Stimulated activated naive B cell treated with anti-CD40 and anti-IgM and Interleukin-4, amounts not matched to agents 10 μg/mL and 1 μg/mL and 100 μg/mL, for 72 hours (primary cell): ENCODE measurements around the gene IKBKE.

Experiments used
- ATAC-seq, 2 donors: fragments of 150-1000 bp; cut with Tn5 transposase; replicated peaks; 2 replicates each; pipeline ENCODE4 v1.10.0; 2021; ENCODE audit warnings: moderate library complexity in 1 of 2
- DNase-seq: peaks from one replicate; pipeline ENCODE4 v3.0.0; 2021
- H3K27ac Mint-ChIP-seq: one replicate; pipeline ENCODE4 v1.8.0; 2022; ENCODE audit warnings: mild to moderate bottlenecking, mixed read lengths
- H3K27me3 Mint-ChIP-seq, 2 donors: one replicate each; pipeline ENCODE4 v1.8.0; 2022; ENCODE audit warnings: mixed read lengths in 2 of 2
- H3K36me3 Mint-ChIP-seq, 2 donors: one replicate each; pipeline ENCODE4 v1.8.0; 2022; ENCODE audit warnings: mixed read lengths in 2 of 2, mild to moderate bottlenecking in 1 of 2
- H3K4me1 Mint-ChIP-seq, 2 donors: one replicate each; pipeline ENCODE4 v1.8.0; 2022; ENCODE audit warnings: mixed read lengths in 2 of 2, mild to moderate bottlenecking in 1 of 2
- H3K4me3 Mint-ChIP-seq, 2 donors: one replicate each; pipeline ENCODE4 v1.8.0; 2022; ENCODE audit warnings: mild to moderate bottlenecking in 2 of 2, mixed read lengths in 2 of 2, moderate library complexity in 1 of 2
- H3K9me3 Mint-ChIP-seq, 2 donors: one replicate each; pipeline ENCODE4 v1.8.0; 2022; ENCODE audit warnings: mixed read lengths in 2 of 2, mild to moderate bottlenecking in 1 of 2

The IKBKE gene

GRCh38 chr1:206487970-206488369 is 17.7 kb downstream of the IKBKE start:
- no peak for ATAC-seq
- Mint-ChIP-seq H3K4me3 (no peak overlapping the region), H3K36me3 (peaks cover 53 to 70% of the 10 kb centered on the region in 2 donors), H3K27ac (no peak overlapping the region), H3K27me3 (no peaks in the 10 kb centered on the region), H3K9me3 (no peaks in the 10 kb centered on the region), H3K4me1 (peaks cover 15 to 16% of the 10 kb centered on the region in 2 donors)
- DNase-seq, result no peak

GRCh38 chr1:206488466-206488865 is 18.2 kb downstream of the IKBKE start:
- Mint-ChIP-seq H3K27ac (no peak overlapping the region), H3K36me3 (peaks cover 52 to 70% of the 10 kb centered on the region in 2 donors), H3K4me3 (no peak overlapping the region), H3K27me3 (no peaks in the 10 kb centered on the region), H3K4me1 (peaks cover 17 to 18% of the 10 kb centered on the region in 2 donors), H3K9me3 (no peaks in the 10 kb centered on the region)
- DNase-seq, result no peak
- no peak for ATAC-seq

- peak; percentile 84 to 85 for ATAC-seq
- H3K4me1 Mint-ChIP-seq, result peaks cover 23 to 34% of the 10 kb centered on the region in 2 donors
- peaks cover 56 to 68% of the 10 kb centered on the region in 2 donors for H3K36me3 Mint-ChIP-seq
- no peaks in the 10 kb centered on the region for H3K9me3 Mint-ChIP-seq
- no peak for DNase-seq
- H3K27me3 Mint-ChIP-seq, result no peaks in the 10 kb centered on the region
- no peak overlapping the region for H3K4me3 Mint-ChIP-seq
- no peak overlapping the region for H3K27ac Mint-ChIP-seq
These were observed 19.9 kb downstream of the IKBKE start for GRCh38 chr1:206489980-206490770.

GRCh38 chr1:206490771-206491405 is 20.6 kb downstream of the IKBKE start:
- Mint-ChIP-seq H3K27me3 (no peaks in the 10 kb centered on the region), H3K4me1 (peaks cover 27 to 41% of the 10 kb centered on the region in 2 donors), H3K27ac (peak overlapping the region; percentile 9), H3K36me3 (peaks cover 52 to 61% of the 10 kb centered on the region in 2 donors), H3K9me3 (no peaks in the 10 kb centered on the region), H3K4me3 (no peak overlapping the region)
- DNase-seq (no peak), ATAC-seq (no peak)

GRCh38 chr1:206491616-206492015 is 21.3 kb downstream of the IKBKE start:
- Mint-ChIP-seq H3K27ac (no peak overlapping the region), H3K9me3 (no peaks in the 10 kb centered on the region), H3K4me3 (no peak overlapping the region), H3K27me3 (no peaks in the 10 kb centered on the region), H3K4me1 (peaks cover 34 to 48% of the 10 kb centered on the region in 2 donors), H3K36me3 (peaks cover 57 to 64% of the 10 kb centered on the region in 2 donors)
- DNase-seq, result no peak
- no peak for ATAC-seq

GRCh38 chr1:206492589-206492988 is 22.3 kb downstream of the IKBKE start:
- H3K4me3 Mint-ChIP-seq, result no peak overlapping the region
- peak overlapping the region; percentile 79 for H3K27ac Mint-ChIP-seq
- no peaks in the 10 kb centered on the region for H3K9me3 Mint-ChIP-seq

GRCh38 chr1:206493279-206493678 is 23.0 kb downstream of the IKBKE start:
- H3K27me3 Mint-ChIP-seq, result no peaks in the 10 kb centered on the region
- DNase-seq (no peak), ATAC-seq (no peak)
- peak overlapping the region; percentile 51 for H3K27ac Mint-ChIP-seq
- H3K4me3 Mint-ChIP-seq, result no peak overlapping the region
- peaks cover 53 to 63% of the 10 kb centered on the region in 2 donors for H3K36me3 Mint-ChIP-seq
- H3K4me1 Mint-ChIP-seq, result peaks cover 45 to 65% of the 10 kb centered on the region in 2 donors
- no peaks in the 10 kb centered on the region for H3K9me3 Mint-ChIP-seq

More at GRCh38 chr1:206492589-206492988, 22.3 kb downstream of the IKBKE start:
- H3K27me3 Mint-ChIP-seq, result no peaks in the 10 kb centered on the region
- peaks cover 58 to 63% of the 10 kb centered on the region in 2 donors for H3K36me3 Mint-ChIP-seq
- H3K4me1 Mint-ChIP-seq, result peaks cover 42 to 58% of the 10 kb centered on the region in 2 donors
- ATAC-seq (no peak), DNase-seq (no peak)

GRCh38 chr1:206495011-206495461 is 24.8 kb downstream of the IKBKE start:
- H3K36me3 Mint-ChIP-seq, result peaks cover 58 to 73% of the 10 kb centered on the region in 2 donors
- peak; percentile 33 to 56 for ATAC-seq
- H3K27me3 Mint-ChIP-seq, result no peaks in the 10 kb centered on the region
- H3K27ac Mint-ChIP-seq, result peak overlapping the region; percentile 96
- H3K4me3 Mint-ChIP-seq, result peak overlapping the region; percentile 59 to 70
- no peaks in the 10 kb centered on the region for H3K9me3 Mint-ChIP-seq
- DNase-seq, result no peak
- H3K4me1 Mint-ChIP-seq, result peaks cover 53 to 72% of the 10 kb centered on the region in 2 donors

- peak overlapping the region; percentile 96 for H3K27ac Mint-ChIP-seq
- H3K4me1 Mint-ChIP-seq, result peaks cover 51 to 69% of the 10 kb centered on the region in 2 donors
- peak overlapping the region; percentile 59 to 77 for H3K4me3 Mint-ChIP-seq
- peak; percentile 55 to 58 for ATAC-seq
- H3K36me3 Mint-ChIP-seq, result peaks cover 54 to 69% of the 10 kb centered on the region in 2 donors
- no peaks in the 10 kb centered on the region for H3K27me3 Mint-ChIP-seq
- DNase-seq, result no peak
- H3K9me3 Mint-ChIP-seq, result no peaks in the 10 kb centered on the region
These were observed 25.3 kb downstream of the IKBKE start for GRCh38 chr1:206495493-206496046.

- H3K36me3 Mint-ChIP-seq, result peaks cover 47 to 66% of the 10 kb centered on the region in 2 donors
These were observed 26.0 kb downstream of the IKBKE start for GRCh38 chr1:206496131-206496793.

GRCh38 chr1:206497363-206497762 is 27.1 kb downstream of the IKBKE start:
- Mint-ChIP-seq H3K9me3 (no peaks in the 10 kb centered on the region), H3K36me3 (peaks cover 43 to 63% of the 10 kb centered on the region in 2 donors), H3K27me3 (no peaks in the 10 kb centered on the region), H3K4me1 (peaks cover 43 to 63% of the 10 kb centered on the region in 2 donors), H3K27ac (peak overlapping the region; percentile 96), H3K4me3 (peak overlapping the region; percentile 59 to 77)
- ATAC-seq (peak; percentile 21 to 23), DNase-seq (no peak)

More at GRCh38 chr1:206496131-206496793, 26.0 kb downstream of the IKBKE start:
- no peaks in the 10 kb centered on the region for H3K27me3 Mint-ChIP-seq
- H3K27ac Mint-ChIP-seq, result peak overlapping the region; percentile 96
- H3K4me3 Mint-ChIP-seq, result peak overlapping the region; percentile 59 to 77
- no peaks in the 10 kb centered on the region for H3K9me3 Mint-ChIP-seq
- DNase-seq (peak; percentile 44), ATAC-seq (peak; percentile 82 to 86)
- peaks cover 49 to 66% of the 10 kb centered on the region in 2 donors for H3K4me1 Mint-ChIP-seq

GRCh38 chr1:206497774-206498173 is 27.5 kb downstream of the IKBKE start:
- H3K9me3 Mint-ChIP-seq, result no peaks in the 10 kb centered on the region
- no peaks in the 10 kb centered on the region for H3K27me3 Mint-ChIP-seq
- H3K27ac Mint-ChIP-seq, result no peak overlapping the region
- no peak for ATAC-seq
- H3K36me3 Mint-ChIP-seq, result peaks cover 39 to 59% of the 10 kb centered on the region in 2 donors
- H3K4me3 Mint-ChIP-seq, result peak overlapping the region in 1 of 2 donors; percentile 60
- DNase-seq, result no peak
- H3K4me1 Mint-ChIP-seq, result peaks cover 41 to 62% of the 10 kb centered on the region in 2 donors

- ATAC-seq, result no peak
These were observed 28.4 kb downstream of the IKBKE start for GRCh38 chr1:206498685-206499084.

GRCh38 chr1:206500046-206500445 is 29.8 kb downstream of the IKBKE start:
- H3K4me1 Mint-ChIP-seq, result peaks cover 51 to 61% of the 10 kb centered on the region in 2 donors
- ATAC-seq, result no peak

More at GRCh38 chr1:206498685-206499084, 28.4 kb downstream of the IKBKE start:
- H3K27me3 Mint-ChIP-seq, result no peaks in the 10 kb centered on the region
- H3K4me1 Mint-ChIP-seq, result peaks cover 44 to 60% of the 10 kb centered on the region in 2 donors
- H3K36me3 Mint-ChIP-seq, result peaks cover 31 to 49% of the 10 kb centered on the region in 2 donors
- H3K9me3 Mint-ChIP-seq, result no peaks in the 10 kb centered on the region
- no peak overlapping the region for H3K4me3 Mint-ChIP-seq
- peak overlapping the region; percentile 67 for H3K27ac Mint-ChIP-seq
- no peak for DNase-seq

More at GRCh38 chr1:206500046-206500445, 29.8 kb downstream of the IKBKE start:
- peaks cover 24 to 43% of the 10 kb centered on the region in 2 donors for H3K36me3 Mint-ChIP-seq
- DNase-seq, result no peak
- H3K4me3 Mint-ChIP-seq, result no peak overlapping the region
- peaks cover 0 to 3% of the 10 kb centered on the region in 2 donors for H3K27me3 Mint-ChIP-seq
- H3K27ac Mint-ChIP-seq, result no peak overlapping the region
- H3K9me3 Mint-ChIP-seq, result no peaks in the 10 kb centered on the region
